Measurements from ENCODE around the gene MAEA.

GRCh38 chr4:1305261-1305711 lies 15.6 kb downstream of the MAEA start:
- TF ChIP-seq POLR2A (IDR thresholded peaks at IDR 0.05) (no peak), CTCF (IDR thresholded peaks at IDR 0.05) (no peak), POLR2AphosphoS5 (IDR thresholded peaks at IDR 0.05) (no peak)
